H9 (cell line): ENCODE results near the gene ZNF76. TPM values are rescaled to one million over a fixed set of nuclear protein-coding genes. Genes with fewer than 3 reads are reported as not detected.

Experiments used
- DNase-seq: peaks from one replicate; pipeline ENCODE4 v3.0.0-alpha.2; 2017
- H2AFZ ChIP-seq: one replicate; pipeline ENCODE4 v1.6.1; 2013; ENCODE audit warnings: mild to moderate bottlenecking, low read length, control low read depth, moderate library complexity
- H2AK5ac ChIP-seq: 2 replicates; pipeline ENCODE4 v1.6.1; 2013; ENCODE audit warnings: low read length, control low read depth, mixed read lengths; ENCODE audit not compliant: insufficient read length
- H2BK120ac ChIP-seq: one replicate; pipeline ENCODE4 v1.6.1; 2013; ENCODE audit warnings: low read depth, mild to moderate bottlenecking, low read length, control low read depth, inconsistent platforms; ENCODE audit not compliant: poor library complexity, severe bottlenecking
- H2BK12ac ChIP-seq: 2 replicates; pipeline ENCODE4 v1.6.1; 2013; ENCODE audit warnings: low read length, control low read depth, mixed read lengths, low read depth; ENCODE audit not compliant: insufficient read length
- H2BK15ac ChIP-seq: 2 replicates; pipeline ENCODE4 v1.6.1; 2013; ENCODE audit warnings: low read depth, low read length, control low read depth
- H2BK20ac ChIP-seq: one replicate; pipeline ENCODE4 v1.6.1; 2013; ENCODE audit warnings: low read depth, mild to moderate bottlenecking, low read length, control low read depth, inconsistent platforms; ENCODE audit not compliant: poor library complexity, severe bottlenecking
- H2BK5ac ChIP-seq: 2 replicates; pipeline ENCODE4 v1.6.1; 2013; ENCODE audit warnings: low read length, control low read depth, mixed read lengths; ENCODE audit not compliant: insufficient read length
- H3K14ac ChIP-seq: 2 replicates; pipeline ENCODE4 v1.6.1; 2013; ENCODE audit warnings: low read length, control low read depth; ENCODE audit not compliant: insufficient read depth
- H3K18ac ChIP-seq: 2 replicates; pipeline ENCODE4 v1.6.1; 2013; ENCODE audit warnings: low read depth, mild to moderate bottlenecking, mixed read lengths, low read length, control low read depth; ENCODE audit not compliant: insufficient read length
- H3K23ac ChIP-seq: 2 replicates; pipeline ENCODE4 v1.6.1; 2013; ENCODE audit warnings: low read length, control low read depth, mixed read lengths, low read depth; ENCODE audit not compliant: insufficient read length
- H3K23me2 ChIP-seq: 2 replicates; pipeline ENCODE4 v1.6.1; 2013; ENCODE audit warnings: low read depth, mild to moderate bottlenecking, mixed read lengths, low read length, control low read depth; ENCODE audit not compliant: insufficient read length, poor library complexity, severe bottlenecking
- H3K27ac ChIP-seq: 2 replicates; pipeline ENCODE4 v1.5.1; 2013; ENCODE audit warnings: low read length, control low read depth, mixed read lengths, low read depth; ENCODE audit not compliant: insufficient read length
- H3K27me3 ChIP-seq: 2 replicates; pipeline ENCODE4 v1.6.1; 2013; ENCODE audit warnings: low read length, control low read depth, inconsistent platforms; ENCODE audit not compliant: insufficient read depth
- H3K4ac ChIP-seq: 2 replicates; pipeline ENCODE4 v1.6.1; 2013; ENCODE audit warnings: low read depth, mild to moderate bottlenecking, control low read depth, inconsistent platforms, low read length, moderate library complexity
- H3K4me1 ChIP-seq: 2 replicates; pipeline ENCODE4 v1.6.1; 2013; ENCODE audit warnings: low read length, control low read depth, inconsistent platforms; ENCODE audit not compliant: insufficient read depth
- H3K4me2 ChIP-seq: 2 replicates; pipeline ENCODE4 v1.6.1; 2013; ENCODE audit warnings: low read length, control low read depth, mixed read lengths; ENCODE audit not compliant: insufficient read length, insufficient read depth
- H3K56ac ChIP-seq: 2 replicates; pipeline ENCODE4 v1.6.1; 2013; ENCODE audit warnings: low read depth, mild to moderate bottlenecking, mixed read lengths, low read length, control low read depth; ENCODE audit not compliant: insufficient read length
- H3K79me1 ChIP-seq: 2 replicates; pipeline ENCODE4 v1.6.1; 2013; ENCODE audit warnings: low read depth, mild to moderate bottlenecking, moderate library complexity, low read length, control low read depth, inconsistent platforms; ENCODE audit not compliant: insufficient read depth, poor library complexity, severe bottlenecking
- H3K79me2 ChIP-seq: 2 replicates; pipeline ENCODE4 v1.6.1; 2013; ENCODE audit warnings: low read length, control low read depth, inconsistent platforms; ENCODE audit not compliant: insufficient read depth
- H3K9ac ChIP-seq: 2 replicates; pipeline ENCODE4 v1.6.1; 2013; ENCODE audit warnings: low read length, control low read depth, mixed read lengths; ENCODE audit not compliant: insufficient read length; ENCODE audit errors: extremely low read depth
- H3K9me3 ChIP-seq: one replicate; pipeline ENCODE4 v1.6.1; 2013; ENCODE audit warnings: low read depth, low read length, inconsistent platforms; ENCODE audit not compliant: control insufficient read depth
- H3T11ph ChIP-seq: one replicate; pipeline ENCODE4 v1.6.1; 2013; ENCODE audit warnings: mild to moderate bottlenecking, low read length, control low read depth, inconsistent platforms
- H4K20me1 ChIP-seq: one replicate; pipeline ENCODE4 v1.6.1; 2013; ENCODE audit not compliant: control insufficient read depth, insufficient read length, insufficient read depth
- H4K5ac ChIP-seq: 2 replicates; pipeline ENCODE4 v1.6.1; 2013; ENCODE audit warnings: low read depth, mild to moderate bottlenecking, mixed read lengths, low read length, control low read depth; ENCODE audit not compliant: insufficient read length
- H4K8ac ChIP-seq: replicated peaks from 2 replicates; pipeline ENCODE4 v1.6.1; 2013; ENCODE audit warnings: low read length, control low read depth, mixed read lengths, low read depth; ENCODE audit not compliant: insufficient read length
- H4K91ac ChIP-seq: 2 replicates; pipeline ENCODE4 v1.6.1; 2013; ENCODE audit warnings: low read depth, mild to moderate bottlenecking, moderate library complexity, mixed read lengths, low read length, control low read depth; ENCODE audit not compliant: insufficient read length
- H3K27ac Mint-ChIP-seq, 3 experiments: 2 replicates in 2 of 3; 3 replicates in 1 of 3; pipeline ENCODE4 v1.8.0; 2020 to 2021; ENCODE audit warnings: mixed read lengths in 3 of 3, mild to moderate bottlenecking in 1 of 3, moderate library complexity in 1 of 3
- H3K27me3 Mint-ChIP-seq: 2 replicates; pipeline ENCODE4 v1.8.0; 2021; ENCODE audit warnings: low read depth, mild to moderate bottlenecking, moderate library complexity, mixed read lengths
- H3K36me3 Mint-ChIP-seq, 3 experiments: 2 replicates in 2 of 3; 3 replicates in 1 of 3; pipeline ENCODE4 v1.8.0; 2020 to 2021; ENCODE audit warnings: low read depth in 3 of 3, mixed read lengths in 3 of 3; ENCODE audit not compliant: insufficient read depth in 1 of 3
- H3K4me1 Mint-ChIP-seq, 2 experiments: 2 replicates each; pipeline ENCODE4 v1.8.0; 2020; ENCODE audit warnings: mixed read lengths in 2 of 2
- H3K4me3 Mint-ChIP-seq, 2 experiments: 2 replicates in 1 of 2; 3 replicates in 1 of 2; pipeline ENCODE4 v1.8.0; 2020 to 2021; ENCODE audit warnings: mild to moderate bottlenecking in 2 of 2, mixed read lengths in 2 of 2, moderate library complexity in 1 of 2
- H3K9me3 Mint-ChIP-seq, 2 experiments: 2 replicates in 1 of 2; 3 replicates in 1 of 2; pipeline ENCODE4 v1.8.0; 2020; ENCODE audit warnings: mild to moderate bottlenecking in 2 of 2, mixed read lengths in 2 of 2, moderate library complexity in 1 of 2
- CTCF ChIP-seq: fragments of 200-600 bp; sonication (generic); conservative IDR thresholded peaks from 3 replicates; pipeline ENCODE4 v1.8.0; 2021; ENCODE audit warnings: antibody characterized with exemption, mild to moderate bottlenecking
- WGBS: extraction: QIAGEN DNeasy Blood & Tissue Kit; methylation state at CpG from one replicate; pipeline ENCODE4 v1.1.7; 2013; ENCODE audit warnings: missing lambda C conversion rate, low lambda C conversion rate, mixed read lengths; ENCODE audit not compliant: insufficient read length; ENCODE audit errors: extremely low coverage; 5-methylcytosine and 5-hydroxymethylcytosine counted together
- total RNA-seq: library from RNA; stranded (reverse); gene quantifications from 2 replicates; pipeline ENCODE4 v1.2.1, GENCODE V29; 2021

Gene ZNF76
- total RNA-seq, 1 experiment from 2014 or later, result 21.1 TPM

GRCh38 chr6:35343092-35343834 lies 83.7 kb downstream of the ZNF76 start:
- no peak overlapping the region for H4K8ac ChIP-seq
- H4K91ac ChIP-seq, result no peak overlapping the region
- no peaks in the 10 kb centered on the region for H4K20me1 ChIP-seq
- peaks cover 5% of the 10 kb centered on the region; the same call in 1 of the 2 replicates for H3K4me1 ChIP-seq
- H3K18ac ChIP-seq, result no peak overlapping the region
- TF ChIP-seq CTCF, result no peak
- H3K79me1 ChIP-seq, result no peaks in the 10 kb centered on the region
- no peaks in the 10 kb centered on the region; the same call in 1 of the 2 replicates for H3K27me3 Mint-ChIP-seq
- H2AK5ac ChIP-seq, result no peak overlapping the region
- peaks cover 5% of the 10 kb centered on the region for H3K23me2 ChIP-seq
- H3K23ac ChIP-seq, result no peak overlapping the region
- no peak overlapping the region for H3K4ac ChIP-seq
- H3K4me1 Mint-ChIP-seq, result peaks cover 13 to 16% of the 10 kb centered on the region in 2 experiments
- no peak overlapping the region for H4K5ac ChIP-seq
- H3K79me2 ChIP-seq, result peaks cover 2% of the 10 kb centered on the region; the same call in 1 of the 2 replicates
- no peak overlapping the region for H2BK20ac ChIP-seq
- H3K4me2 ChIP-seq, result peak overlapping the region; percentile 88
- H2BK15ac ChIP-seq, result no peak overlapping the region
- H2BK120ac ChIP-seq, result no peak overlapping the region
- no peaks in the 10 kb centered on the region for H3K27me3 ChIP-seq
- no peak overlapping the region for H3K56ac ChIP-seq
- no peak overlapping the region for H3K27ac ChIP-seq
- H3K4me3 Mint-ChIP-seq, result peak overlapping the region; percentile 89 to 91
- H2BK12ac ChIP-seq, result no peak overlapping the region
- peak overlapping the region; percentile 59 for H3K9ac ChIP-seq
- H2BK5ac ChIP-seq, result no peak overlapping the region
- H3K9me3 Mint-ChIP-seq, result peaks cover 8 to 9% of the 10 kb centered on the region in 2 experiments; a peak in 3 of 5 replicates
- H3K14ac ChIP-seq, result no peak overlapping the region
- H3K36me3 Mint-ChIP-seq, result peaks cover 6 to 11% (median 8%) of the 10 kb centered on the region in 3 experiments; a peak in 5 of 7 replicates
- WGBS, result no CpG with 5 or more reads among the region's 13 CpGs
- H3K9me3 ChIP-seq, result no peaks in the 10 kb centered on the region
- no peak overlapping the region for H2AFZ ChIP-seq
- H3K27ac Mint-ChIP-seq, result peak overlapping the region in 1 of 3 experiments; percentile 91; a peak in 2 of 7 replicates
- no peak for DNase-seq
- H3T11ph ChIP-seq, result no peak overlapping the region
